Keratinocyte (primary cell): ENCODE results near the gene GH2. TPM values are rescaled to one million over a fixed set of nuclear protein-coding genes. Genes with fewer than 3 reads are reported as not detected.
"Not testable (repeated sequence)": the region's sequence is repeated elsewhere in the genome, so short reads cannot be mapped to it uniquely, and the experiment has no call there.

ENCODE experiments used
- DNase-seq: peaks from one replicate; pipeline ENCODE4 v3.0.0-alpha.2; 2011; ENCODE audit warnings: low read depth, missing footprints, low spot score
- FAIRE-seq: peaks from 2 replicates; lab custom pipeline; 2011; peaks lifted over from hg19 to GRCh38; lab: Jason Lieb, UNC
- H2AFZ ChIP-seq: 2 replicates; pipeline ENCODE4 v1.6.0; 2012; ENCODE audit warnings: low read length, control low read depth, inconsistent platforms; ENCODE audit not compliant: control insufficient read depth
- H3K27ac ChIP-seq: 2 replicates; pipeline ENCODE4 v1.5.1; 2011; ENCODE audit warnings: low read length; ENCODE audit not compliant: control insufficient read depth, insufficient read depth
- H3K27me3 ChIP-seq: 3 replicates; pipeline ENCODE4 v1.6.0; 2011; ENCODE audit warnings: low read length; ENCODE audit not compliant: control insufficient read depth, insufficient read depth; ENCODE audit errors: extremely low read depth
- H3K36me3 ChIP-seq, 2 experiments: 2 replicates in 1 of 2; 3 replicates in 1 of 2; pipeline ENCODE4 v1.5.1; 2011; ENCODE audit warnings: low read length in 2 of 2, mild to moderate bottlenecking in 1 of 2; ENCODE audit not compliant: control insufficient read depth in 2 of 2, insufficient read depth in 2 of 2; ENCODE audit errors: extremely low read depth in 1 of 2
- H3K4me1 ChIP-seq: 3 replicates; pipeline ENCODE4 v1.5.1; 2011; ENCODE audit warnings: low read length; ENCODE audit not compliant: control insufficient read depth, insufficient read depth; ENCODE audit errors: extremely low read depth
- H3K4me2 ChIP-seq: 3 replicates; pipeline ENCODE4 v1.6.0; 2011; ENCODE audit warnings: low read depth, low read length; ENCODE audit not compliant: control insufficient read depth, insufficient read depth; ENCODE audit errors: extremely low read depth
- H3K4me3 ChIP-seq, 3 experiments: fragments of 200-600 bp in 1 of 3; sonication (generic) in 1 of 3; 2 replicates in 2 of 3; 3 replicates in 1 of 3; pipeline ENCODE4 v1.5.1; 2011 to 2016; ENCODE audit warnings: low read length in 3 of 3, mild to moderate bottlenecking in 3 of 3, control low read depth in 2 of 3, inconsistent platforms in 1 of 3, low read depth in 1 of 3, mixed read lengths in 1 of 3, mixed run types in 1 of 3, moderate library complexity in 1 of 3; ENCODE audit not compliant: control insufficient read depth in 2 of 3, insufficient read depth in 2 of 3; ENCODE audit errors: extremely low read depth in 1 of 3
- H3K79me2 ChIP-seq: 2 replicates; pipeline ENCODE4 v1.6.0; 2012; ENCODE audit warnings: low read length; ENCODE audit not compliant: control insufficient read depth, insufficient read depth
- H3K9ac ChIP-seq: 3 replicates; pipeline ENCODE4 v1.6.0; 2011; ENCODE audit warnings: low read length; ENCODE audit not compliant: control insufficient read depth, insufficient read depth; ENCODE audit errors: extremely low read depth
- H3K9me1 ChIP-seq: 3 replicates; pipeline ENCODE4 v1.6.0; 2011; ENCODE audit warnings: low read length; ENCODE audit not compliant: control insufficient read depth, insufficient read depth; ENCODE audit errors: extremely low read depth
- H3K9me3 ChIP-seq: 2 replicates; pipeline ENCODE4 v1.5.1; 2012; ENCODE audit warnings: low read depth, low read length; ENCODE audit not compliant: control insufficient read depth
- H4K20me1 ChIP-seq: 3 replicates; pipeline ENCODE4 v1.6.0; 2011; ENCODE audit warnings: low read length; ENCODE audit not compliant: control insufficient read depth, insufficient read depth; ENCODE audit errors: extremely low read depth
- EZH2 ChIP-seq: IDR thresholded peaks from one replicate; pipeline ENCODE4 v1.6.1; 2012; ENCODE audit warnings: inconsistent platforms, mild to moderate bottlenecking, low read length, moderate library complexity
- dilution Hi-C: fragments of 300-500 bp; cut with MboI; formaldehyde crosslinking; loops from one replicate; pipeline ENCODE4 v1.7.0; 2020; ENCODE audit warnings: low sequenced_read_pairs; ENCODE audit not compliant: extremely low pct_ligation_motif_present
- polyA plus RNA-seq, 5 experiments: library from polyadenylated mRNA; depleted of rRNA in 3 of 5; stranded (reverse) in 3 of 5; stranded (forward) in 1 of 5; unstranded in 1 of 5; fragments of >200 nt; gene quantifications; 1 replicate in 1 of 5; 2 replicates in 3 of 5; 3 replicates in 1 of 5; pipeline versions ENCODE4 v1.2.1 to v1.2.3, GENCODE V29; 2011 to 2012; ENCODE audit warnings: missing spikeins in 2 of 5, low read depth in 1 of 5, low replicate concordance in 1 of 5
- TF ChIP-seq, protein P1 (sequence below), 3 experiments: IDR thresholded peaks in 1 of 3; conservative IDR thresholded peaks in 1 of 3; optimal IDR thresholded peaks in 1 of 3; 2 replicates in 2 of 3; 3 replicates in 1 of 3; pipeline versions ENCODE3 to v1.5.1; 2011; ENCODE audit warnings: low read length in 3 of 3, mild to moderate bottlenecking in 3 of 3, moderate library complexity in 2 of 3, control low read depth in 1 of 3, inconsistent platforms in 1 of 3; ENCODE audit not compliant: insufficient read depth in 2 of 3; ENCODE audit errors: extremely low read depth in 1 of 3

Gene GH2
- polyA plus RNA-seq, 1 donor (not counting 4 experiments of a cell fraction or from before 2014, with no cell fraction given): not detected

GRCh38 chr17:63880706-63881105, 1.0 kb downstream of the GH2 start:
- Histone ChIP-seq H3K27me3 (no peaks in the 10 kb centered on the region), H3K4me2 (no peak overlapping the region), H4K20me1 (no peaks in the 10 kb centered on the region), H2AFZ (no peak overlapping the region), H3K9me1 (no peaks in the 10 kb centered on the region), H3K27ac (no peak overlapping the region), H3K9ac (no peak overlapping the region), H3K79me2 (no peaks in the 10 kb centered on the region), H3K36me3 (no peaks in the 10 kb centered on the region), H3K4me1 (no peaks in the 10 kb centered on the region), H3K9me3 (no peaks in the 10 kb centered on the region), H3K4me3 (no peak overlapping the region)
- dilution Hi-C loops: no loop called here
- TF ChIP-seq EZH2: no peak
- TF ChIP-seq, protein P1, sequence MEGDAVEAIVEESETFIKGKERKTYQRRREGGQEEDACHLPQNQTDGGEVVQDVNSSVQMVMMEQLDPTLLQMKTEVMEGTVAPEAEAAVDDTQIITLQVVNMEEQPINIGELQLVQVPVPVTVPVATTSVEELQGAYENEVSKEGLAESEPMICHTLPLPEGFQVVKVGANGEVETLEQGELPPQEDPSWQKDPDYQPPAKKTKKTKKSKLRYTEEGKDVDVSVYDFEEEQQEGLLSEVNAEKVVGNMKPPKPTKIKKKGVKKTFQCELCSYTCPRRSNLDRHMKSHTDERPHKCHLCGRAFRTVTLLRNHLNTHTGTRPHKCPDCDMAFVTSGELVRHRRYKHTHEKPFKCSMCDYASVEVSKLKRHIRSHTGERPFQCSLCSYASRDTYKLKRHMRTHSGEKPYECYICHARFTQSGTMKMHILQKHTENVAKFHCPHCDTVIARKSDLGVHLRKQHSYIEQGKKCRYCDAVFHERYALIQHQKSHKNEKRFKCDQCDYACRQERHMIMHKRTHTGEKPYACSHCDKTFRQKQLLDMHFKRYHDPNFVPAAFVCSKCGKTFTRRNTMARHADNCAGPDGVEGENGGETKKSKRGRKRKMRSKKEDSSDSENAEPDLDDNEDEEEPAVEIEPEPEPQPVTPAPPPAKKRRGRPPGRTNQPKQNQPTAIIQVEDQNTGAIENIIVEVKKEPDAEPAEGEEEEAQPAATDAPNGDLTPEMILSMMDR (optimal IDR thresholded peaks at IDR 0.05 in 1 of 3, IDR thresholded peaks at IDR 0.05 in 1 of 3, conservative IDR thresholded peaks at IDR 0.05 in 1 of 3; ENCODE audit: extremely low read depth in 1 of 3, insufficient read depth in 2 of 3, low read length in 3 of 3): no peak
- no peak for DNase-seq
- FAIRE-seq: no peak

DNA sequence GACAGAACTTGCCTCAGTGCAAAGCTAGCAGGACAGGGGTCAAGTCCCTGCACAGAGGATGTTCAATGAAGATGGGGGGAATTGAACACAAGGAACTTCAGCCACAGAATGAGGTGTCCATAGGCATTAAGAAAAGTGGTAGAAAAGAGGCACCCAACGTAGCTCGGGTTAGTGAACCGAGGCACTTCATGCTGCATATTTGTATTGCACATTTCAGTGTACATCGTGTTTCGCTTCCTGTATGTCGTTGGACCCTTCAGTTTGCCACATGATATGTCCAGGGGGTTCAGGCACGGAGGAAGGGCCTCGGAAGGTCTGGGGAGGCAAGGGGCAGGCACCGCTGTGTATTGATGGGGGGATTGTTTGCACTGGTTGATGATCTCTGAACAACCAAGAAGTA, 3.3 kb downstream of the GH2 start:
- H3K4me1 ChIP-seq, H3K4me2 ChIP-seq, H3K36me3 ChIP-seq, H4K20me1 ChIP-seq, DNase-seq, H3K9ac ChIP-seq, H2AFZ ChIP-seq, H3K9me1 ChIP-seq, H3K79me2 ChIP-seq, H3K4me3 ChIP-seq, H3K27me3 ChIP-seq, H3K27ac ChIP-seq, H3K9me3 ChIP-seq, dilution Hi-C loops, FAIRE-seq: not testable (repeated sequence)

DNA sequence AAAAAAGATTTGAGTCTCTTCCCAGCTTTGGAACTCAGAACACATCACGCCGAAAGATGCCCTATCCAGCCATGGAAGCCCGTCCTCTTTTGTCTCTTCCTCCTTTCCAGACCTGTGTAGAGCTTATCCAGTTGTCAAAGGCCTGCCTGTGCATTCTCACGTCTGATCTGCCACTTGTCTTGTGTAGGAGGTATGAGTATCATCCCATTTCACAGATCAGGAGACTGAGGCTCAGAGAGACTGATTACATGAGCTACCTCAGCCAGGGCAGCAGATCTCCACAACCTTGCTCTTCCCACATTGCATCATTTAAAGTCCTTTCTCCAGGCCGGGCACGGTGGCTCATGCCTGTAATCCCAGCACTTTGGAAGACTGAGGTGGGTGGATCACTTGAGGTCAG, 7.1 kb downstream of the GH2 start:
- H3K9me3 ChIP-seq, H3K4me1 ChIP-seq, H3K79me2 ChIP-seq, H4K20me1 ChIP-seq, DNase-seq, dilution Hi-C loops, H3K4me3 ChIP-seq, FAIRE-seq, H3K9me1 ChIP-seq, H2AFZ ChIP-seq, H3K27ac ChIP-seq, H3K9ac ChIP-seq, H3K27me3 ChIP-seq, H3K36me3 ChIP-seq, H3K4me2 ChIP-seq: not testable (repeated sequence)

DNA sequence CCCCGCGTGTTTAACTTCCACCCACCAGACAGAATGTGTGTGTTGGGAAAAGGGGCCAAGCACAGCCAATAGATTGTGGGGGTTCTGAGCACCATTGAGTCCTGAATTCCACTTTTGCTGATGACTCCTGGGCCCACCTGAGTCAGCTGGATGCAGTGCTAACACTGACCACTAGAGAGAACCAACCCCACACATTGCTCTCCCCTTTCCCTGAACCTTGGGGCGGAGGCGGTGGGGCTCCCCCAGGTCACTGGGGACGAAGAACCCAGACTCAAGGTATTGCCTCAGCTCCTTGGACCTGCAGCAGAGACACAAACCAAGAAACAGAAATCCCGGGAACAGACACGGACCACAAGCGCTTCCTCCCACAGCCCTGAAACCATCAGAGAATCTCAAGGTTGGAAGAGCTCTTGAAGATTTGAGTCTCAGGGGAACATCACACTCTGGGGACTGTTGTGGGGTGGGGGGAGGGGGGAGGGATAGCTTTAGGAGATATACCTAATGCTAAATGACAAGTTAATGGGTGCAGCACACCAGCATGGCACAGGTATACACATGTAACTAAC, 7.6 kb downstream of the GH2 start:
- H3K4me1 ChIP-seq, DNase-seq, H3K9ac ChIP-seq, H3K4me3 ChIP-seq, H3K9me3 ChIP-seq, dilution Hi-C loops, H3K27me3 ChIP-seq, H2AFZ ChIP-seq, H3K36me3 ChIP-seq, H3K27ac ChIP-seq, H3K79me2 ChIP-seq, H3K9me1 ChIP-seq, FAIRE-seq, H4K20me1 ChIP-seq, H3K4me2 ChIP-seq: not testable (repeated sequence)
